ENCODE results near the gene SLC12A1.

SLC12A1 gene

DNA sequence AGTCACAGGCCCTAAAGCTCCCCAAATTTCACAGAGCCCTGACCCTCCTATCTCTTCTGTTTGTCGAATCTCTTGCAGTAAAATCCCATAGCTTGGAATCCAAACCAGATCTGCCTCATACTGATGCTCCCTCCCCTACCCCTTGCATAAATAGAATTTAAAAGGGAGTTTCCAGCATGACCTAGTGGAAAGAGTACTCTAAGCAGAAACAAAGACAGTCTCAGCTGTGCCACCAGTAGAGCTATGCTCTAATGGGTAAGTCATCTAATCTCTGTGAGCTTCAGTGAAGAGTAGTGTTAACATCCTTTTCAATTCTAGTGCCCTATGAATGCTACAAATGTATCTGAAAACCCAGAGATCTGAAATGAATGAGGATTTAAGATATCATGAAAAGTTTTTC lies 4.0 kb upstream of the SLC12A1 start:
- TF ChIP-seq, protein P1, sequence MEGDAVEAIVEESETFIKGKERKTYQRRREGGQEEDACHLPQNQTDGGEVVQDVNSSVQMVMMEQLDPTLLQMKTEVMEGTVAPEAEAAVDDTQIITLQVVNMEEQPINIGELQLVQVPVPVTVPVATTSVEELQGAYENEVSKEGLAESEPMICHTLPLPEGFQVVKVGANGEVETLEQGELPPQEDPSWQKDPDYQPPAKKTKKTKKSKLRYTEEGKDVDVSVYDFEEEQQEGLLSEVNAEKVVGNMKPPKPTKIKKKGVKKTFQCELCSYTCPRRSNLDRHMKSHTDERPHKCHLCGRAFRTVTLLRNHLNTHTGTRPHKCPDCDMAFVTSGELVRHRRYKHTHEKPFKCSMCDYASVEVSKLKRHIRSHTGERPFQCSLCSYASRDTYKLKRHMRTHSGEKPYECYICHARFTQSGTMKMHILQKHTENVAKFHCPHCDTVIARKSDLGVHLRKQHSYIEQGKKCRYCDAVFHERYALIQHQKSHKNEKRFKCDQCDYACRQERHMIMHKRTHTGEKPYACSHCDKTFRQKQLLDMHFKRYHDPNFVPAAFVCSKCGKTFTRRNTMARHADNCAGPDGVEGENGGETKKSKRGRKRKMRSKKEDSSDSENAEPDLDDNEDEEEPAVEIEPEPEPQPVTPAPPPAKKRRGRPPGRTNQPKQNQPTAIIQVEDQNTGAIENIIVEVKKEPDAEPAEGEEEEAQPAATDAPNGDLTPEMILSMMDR (IDR thresholded peaks at IDR 0.05; ENCODE audit: extremely low read depth, missing control alignments), result no peak
- no peak for DNase-seq (ENCODE audit: low spot score)

DNA sequence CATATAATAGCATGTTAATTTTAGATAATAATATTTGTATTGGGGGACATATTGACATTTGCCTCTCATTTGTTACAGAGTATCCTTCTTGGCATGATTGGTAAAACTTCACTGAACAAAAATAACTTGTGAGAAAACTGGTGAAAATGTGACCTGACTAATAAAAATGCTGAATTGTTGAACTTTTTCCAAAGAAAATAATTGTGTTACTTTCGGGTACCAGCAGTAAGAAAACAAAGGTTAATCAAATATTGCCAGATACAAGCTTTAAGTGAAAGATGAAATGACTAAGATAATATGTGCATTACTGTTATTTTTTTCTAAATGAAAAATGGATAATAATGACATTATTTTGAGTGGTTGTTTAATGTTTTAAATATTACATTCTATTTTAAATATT lies 15.2 kb downstream of the SLC12A1 start:
- TF ChIP-seq, protein P1 (IDR thresholded peaks at IDR 0.05; ENCODE audit: extremely low read depth, missing control alignments), result no peak
- DNase-seq (ENCODE audit: low spot score), result no peak

GRCh38 chr15:48221885-48222284 lies 15.8 kb downstream of the SLC12A1 start:
- DNase-seq (ENCODE audit: low spot score), result no peak
- TF ChIP-seq, protein P1 (IDR thresholded peaks at IDR 0.05; ENCODE audit: extremely low read depth, missing control alignments), result no peak

- no peak for DNase-seq (ENCODE audit: low spot score)
- TF ChIP-seq, protein P1 (IDR thresholded peaks at IDR 0.05; ENCODE audit: extremely low read depth, missing control alignments), result no peak
These were observed 16.5 kb downstream of the SLC12A1 start for GRCh38 chr15:48222627-48223026.

GRCh38 chr15:48225771-48226170 lies 19.7 kb downstream of the SLC12A1 start:
- DNase-seq (ENCODE audit: low spot score), result no peak
- TF ChIP-seq, protein P1 (IDR thresholded peaks at IDR 0.05; ENCODE audit: extremely low read depth, missing control alignments), result no peak

DNA sequence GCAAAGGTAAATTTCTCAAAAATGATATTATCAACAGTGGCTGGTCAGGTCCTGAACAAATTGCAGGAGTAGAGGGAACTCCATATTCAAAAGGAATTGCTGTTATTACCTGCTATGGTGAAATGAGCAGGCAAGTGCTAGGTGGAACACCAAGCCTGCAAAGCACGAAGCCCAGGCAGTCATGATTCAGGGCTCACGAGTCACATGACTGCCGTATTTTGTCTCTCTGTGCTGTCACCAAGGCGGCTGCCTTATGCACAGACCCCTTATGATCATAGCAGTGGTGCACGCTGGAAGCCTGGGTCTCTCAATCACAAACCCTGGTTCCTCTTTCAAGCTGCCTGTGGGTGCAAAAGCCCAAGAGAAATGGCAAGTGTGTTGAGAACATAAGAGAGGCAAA lies 24.4 kb downstream of the SLC12A1 start:
- DNase-seq (ENCODE audit: low spot score), result no peak
- TF ChIP-seq, protein P1 (IDR thresholded peaks at IDR 0.05; ENCODE audit: extremely low read depth, missing control alignments), result no peak

DNA sequence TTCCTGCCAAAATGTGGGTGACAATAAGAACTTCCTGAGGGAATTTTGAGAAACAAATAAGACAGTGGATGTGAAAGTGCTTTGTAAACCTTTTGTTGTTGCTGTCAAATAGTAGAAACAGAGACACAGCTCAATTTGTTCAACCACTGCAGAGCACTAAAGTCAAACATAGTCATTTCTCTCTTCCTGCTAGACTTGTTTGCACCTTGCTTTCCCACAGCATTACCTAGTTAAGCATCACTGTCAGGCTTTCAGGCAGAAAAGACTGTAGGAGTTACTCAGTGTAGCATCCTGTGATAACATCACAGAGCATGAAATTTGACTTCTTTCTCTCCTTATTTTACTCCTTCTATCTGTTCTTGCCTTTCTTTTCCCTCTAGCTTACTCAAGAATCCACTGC lies 27.1 kb downstream of the SLC12A1 start:
- DNase-seq (ENCODE audit: low spot score), result no peak
- TF ChIP-seq, protein P1 (IDR thresholded peaks at IDR 0.05; ENCODE audit: extremely low read depth, missing control alignments), result no peak

Measured in GM20000 (cell line).